Heart right ventricle (tissue), 16 donors: Measurements from ENCODE around the gene PLA2G4B. TPM values are rescaled to one million over a fixed set of nuclear protein-coding genes. Genes with fewer than 3 reads are reported as not detected.

ENCODE experiments used
- ATAC-seq, 8 donors: fragments of 200-7000 bp; cut with Tn5 transposase; one replicate each; pipeline ENCODE4 v1.9.1; 2020; ENCODE audit warnings: mild to moderate bottlenecking in 8 of 8, moderate library complexity in 8 of 8, moderate number of reproducible peaks in 1 of 8
- DNase-seq, 2 donors: peaks; one replicate each; pipeline ENCODE4 v3.0.0-alpha.2; 2020
- H3K27ac ChIP-seq, 10 donors: fragments of 200-600 bp; sonication (generic) in 2 of 10; one replicate each; pipeline versions ENCODE4 v1.5.0 to v1.8.0; 2020 to 2022; ENCODE audit warnings: mild to moderate bottlenecking in 3 of 10
- H3K27me3 ChIP-seq, 7 donors: fragments of 200-600 bp; one replicate each; pipeline ENCODE4 v1.8.0; 2021 to 2022; ENCODE audit warnings: mild to moderate bottlenecking in 2 of 7
- H3K36me3 ChIP-seq, 9 donors: fragments of 200-600 bp; sonication (generic) in 1 of 9; one replicate each; pipeline versions ENCODE4 v1.5.0 to v1.8.0; 2020 to 2022; ENCODE audit warnings: mild to moderate bottlenecking in 2 of 9
- H3K4me1 ChIP-seq, 9 donors: fragments of 200-600 bp; sonication (generic) in 1 of 9; one replicate each; pipeline versions ENCODE4 v1.5.0 to v1.8.0; 2020 to 2022; ENCODE audit warnings: mild to moderate bottlenecking in 4 of 9
- H3K4me3 ChIP-seq, 10 donors: fragments of 200-600 bp; sonication (generic) in 2 of 10; one replicate each; pipeline versions ENCODE4 v1.5.0 to v1.8.0; 2020 to 2022; ENCODE audit warnings: mild to moderate bottlenecking in 7 of 10, moderate library complexity in 2 of 10
- H3K9me3 ChIP-seq, 11 donors: fragments of 200-600 bp in 10 of 11; sonication (generic) in 2 of 11; one replicate each; pipeline versions ENCODE4 v1.5.0 to v1.8.0; 2013 to 2022; ENCODE audit warnings: mild to moderate bottlenecking in 2 of 11, control low read depth in 1 of 11, moderate library complexity in 1 of 11
- CTCF ChIP-seq, 9 donors: fragments of 200-600 bp; sonication (generic) in 2 of 9; IDR thresholded peaks; one replicate each; pipeline versions ENCODE4 v1.5.0 to v1.8.0; 2021 to 2022; ENCODE audit warnings: antibody characterized with exemption in 9 of 9, mild to moderate bottlenecking in 5 of 9, moderate library complexity in 1 of 9
- WGBS, 2 donors: extraction: QIAGEN DNeasy Blood & Tissue Kit; methylation state at CpG; one replicate each; pipeline ENCODE4 v1.1.7; 2013; ENCODE audit warnings: inconsistent platforms in 1 of 2; 5-methylcytosine and 5-hydroxymethylcytosine counted together
- intact Hi-C, 10 donors: fragments of 100-400 bp; cut with DNase I; formaldehyde crosslinking; loops; one replicate each; pipeline versions ENCODE4 v1.11.1 to v1.14.2; 2022
- polyA plus RNA-seq, 2 donors: library from polyadenylated mRNA; stranded (reverse); fragments of 200-250 nt; gene quantifications; one replicate each; pipeline ENCODE4 v1.2.3, GENCODE V29; 2013
- total RNA-seq, 10 donors: library from RNA; stranded (reverse); fragmentation: NEBNext Ultra II Directional in 3 of 10; extraction: Animal tissue kit (Norgen Biotek cat#: 25700) in 3 of 10; gene quantifications; one replicate each; pipeline versions ENCODE4 v1.2.1 to v1.2.4, GENCODE V29; 2021 to 2023
- donor health status: Arrhythmogenic right ventricular cardiomyopathy.
- donor health status: ischemic (EF 13 %, LVEDD 7.1; RV severe dilation, severe dysfunction).
- donor health status: healthy with polysubstance abuse.
- donor health status: DM: no; HTN: yes; CAD: no.
- donor health status: DM: no; HTN: no; CAD: no.
- donor health status: ischemic (EF 25% LVEDD 6.9; RV normal size, moderate dysfunction).
- donor health status: ischemic (EF 25% LVEDD 5.7; RV mildly dilated, moderate dysfunction).
- donor health status: healthy.
- donor health status: DM: yes; HTN: yes; CAD: no.
- donor health status: Ischemic cardiomyopathy.
- donor health status: ischemic (EF 35%, LVEDD 5.7; RV mildly dilated, moderate dysfunction).
- donor health status: nonischemic (EF 11% LVEDD 7.7; RV severe dilation, severe dysfunction).
- donor health status: DM: yes; HTN: yes; CAD: no.
- donor health status: PGD.
- donor health status: ischemic (EF 29% LVEDD 5.4; RV normal size, mild dysfunction).
- donor health status: nonischemic (EF 23%, LVEDD 6.1; RV moderate dilation, normal function).

PLA2G4B gene
- total and polyA plus RNA-seq, 12 donors, result 1.6 to 16.0 (median 3.2) TPM

- 87 to 93% methylated on average over 2 of the region's 2 CpGs for WGBS, 2 donors
- Histone ChIP-seq H3K9me3 (no peaks in the 10 kb centered on the region), H3K27me3 (peaks cover 0 to 16% (median 0%) of the 10 kb centered on the region in 7 donors), H3K27ac (peak overlapping the region in 2 of 10 donors; percentile 55 to 82), H3K36me3 (no peaks in the 10 kb centered on the region), H3K4me3 (no peak overlapping the region), H3K4me1 (peaks cover 3 to 27% (median 18%) of the 10 kb centered on the region in 9 donors)
- TF ChIP-seq CTCF (IDR thresholded peaks at IDR 0.05), result no peak
- ATAC-seq (no peak), DNase-seq (no peak)
- intact Hi-C loops, result no loop called here
Observed at GRCh38 chr15:41883484-41883825, 44.8 kb downstream of the PLA2G4B start.

- Histone ChIP-seq H3K4me1 (peaks cover 3 to 26% (median 18%) of the 10 kb centered on the region in 9 donors), H3K27me3 (peaks cover 0 to 16% (median 0%) of the 10 kb centered on the region in 7 donors), H3K27ac (no peak overlapping the region), H3K9me3 (no peaks in the 10 kb centered on the region), H3K36me3 (no peaks in the 10 kb centered on the region), H3K4me3 (no peak overlapping the region)
- 85 to 86% methylated on average over 7 of the region's 7 CpGs for WGBS, 2 donors
- DNase-seq (no peak), ATAC-seq (no peak)
- no peak for TF ChIP-seq CTCF (IDR thresholded peaks at IDR 0.05)
- intact Hi-C loops, result no loop called here
Observed at GRCh38 chr15:41884458-41884857, 45.8 kb downstream of the PLA2G4B start.

GRCh38 chr15:41885321-41885720, 46.7 kb downstream of the PLA2G4B start:
- ATAC-seq, result no peak
- no peak overlapping the region for H3K27ac ChIP-seq
- no peak overlapping the region for H3K4me3 ChIP-seq
- no peaks in the 10 kb centered on the region for H3K9me3 ChIP-seq
- no peaks in the 10 kb centered on the region for H3K36me3 ChIP-seq
- H3K4me1 ChIP-seq, result peaks cover 3 to 26% (median 18%) of the 10 kb centered on the region in 9 donors
- H3K27me3 ChIP-seq, result peaks cover 0 to 16% (median 0%) of the 10 kb centered on the region in 7 donors
- intact Hi-C loops, result no loop called here
- TF ChIP-seq CTCF (IDR thresholded peaks at IDR 0.05), result no peak
- no peak for DNase-seq

GRCh38 chr15:41885841-41886240, 47.2 kb downstream of the PLA2G4B start:
- intact Hi-C loops, result no loop called here
- 96 to 97% methylated on average over 14 of the region's 14 CpGs for WGBS, 2 donors

More at GRCh38 chr15:41885841-41886240, 47.2 kb downstream of the PLA2G4B start:
- H3K9me3 ChIP-seq, result no peaks in the 10 kb centered on the region
- ATAC-seq, result no peak
- H3K36me3 ChIP-seq, result no peaks in the 10 kb centered on the region
- no peak overlapping the region for H3K27ac ChIP-seq
- no peak overlapping the region for H3K4me3 ChIP-seq
- H3K27me3 ChIP-seq, result peaks cover 0 to 16% (median 0%) of the 10 kb centered on the region in 7 donors
- TF ChIP-seq CTCF (IDR thresholded peaks at IDR 0.05), result no peak
- DNase-seq, result no peak
- peaks cover 3 to 26% (median 18%) of the 10 kb centered on the region in 9 donors for H3K4me1 ChIP-seq
